Central memory CD8-positive, alpha-beta T cell (primary cell): ENCODE results near the gene ANAPC13.
A peak's percentile ranks its signal among the peaks of the same experiment; 100 is the strongest.

ENCODE experiments used
- ATAC-seq: fragments of 150-1000 bp; cut with Tn5 transposase; replicated peaks from 2 replicates; pipeline ENCODE4 v1.10.0; 2022; ENCODE audit warnings: mild to moderate bottlenecking, moderate FRiP score, moderate number of reproducible peaks; ENCODE audit not compliant: poor library complexity, severe bottlenecking; ENCODE audit errors: extremely low read depth
- DNase-seq, 2 donors: peaks; one replicate each; pipeline ENCODE4 v3.0.0; 2021; ENCODE audit warnings: low spot score in 2 of 2
- H3K27ac Mint-ChIP-seq: one replicate; pipeline ENCODE4 v1.8.0; 2022; ENCODE audit warnings: low read depth, mild to moderate bottlenecking, moderate library complexity, mixed read lengths
- H3K27me3 Mint-ChIP-seq: one replicate; pipeline ENCODE4 v1.8.0; 2022; ENCODE audit warnings: mixed read lengths
- H3K36me3 Mint-ChIP-seq: one replicate; pipeline ENCODE4 v1.8.0; 2022; ENCODE audit warnings: mild to moderate bottlenecking, moderate library complexity, mixed read lengths; ENCODE audit not compliant: insufficient read depth
- H3K4me1 Mint-ChIP-seq: one replicate; pipeline ENCODE4 v1.8.0; 2022; ENCODE audit warnings: mixed read lengths
- H3K4me3 Mint-ChIP-seq: one replicate; pipeline ENCODE4 v1.8.0; 2022; ENCODE audit warnings: mild to moderate bottlenecking, moderate library complexity, mixed read lengths
- H3K9me3 Mint-ChIP-seq: one replicate; pipeline ENCODE4 v1.8.0; 2022; ENCODE audit warnings: mixed read lengths

Gene ANAPC13

GRCh38 chr3:134504132-134504531 is 18.3 kb upstream of the ANAPC13 start:
- no peak for ATAC-seq
- Mint-ChIP-seq H3K27ac (no peak overlapping the region), H3K36me3 (peaks cover 18% of the 10 kb centered on the region), H3K9me3 (peaks cover 14% of the 10 kb centered on the region), H3K4me1 (peaks cover 48% of the 10 kb centered on the region), H3K27me3 (no peaks in the 10 kb centered on the region), H3K4me3 (no peak overlapping the region)
- no peak for DNase-seq

GRCh38 chr3:134503266-134503665 is 17.5 kb upstream of the ANAPC13 start:
- DNase-seq: no peak
- Mint-ChIP-seq H3K27ac (no peak overlapping the region), H3K9me3 (peaks cover 14% of the 10 kb centered on the region), H3K36me3 (peaks cover 17% of the 10 kb centered on the region), H3K4me3 (no peak overlapping the region), H3K4me1 (peaks cover 57% of the 10 kb centered on the region), H3K27me3 (no peaks in the 10 kb centered on the region)
- no peak for ATAC-seq

GRCh38 chr3:134496471-134497071 is 10.8 kb upstream of the ANAPC13 start:
- Mint-ChIP-seq H3K36me3 (peaks cover 13% of the 10 kb centered on the region), H3K4me3 (no peak overlapping the region), H3K27ac (no peak overlapping the region), H3K27me3 (no peaks in the 10 kb centered on the region), H3K4me1 (peaks cover 66% of the 10 kb centered on the region), H3K9me3 (no peaks in the 10 kb centered on the region)
- ATAC-seq (no peak), DNase-seq (no peak)

DNA sequence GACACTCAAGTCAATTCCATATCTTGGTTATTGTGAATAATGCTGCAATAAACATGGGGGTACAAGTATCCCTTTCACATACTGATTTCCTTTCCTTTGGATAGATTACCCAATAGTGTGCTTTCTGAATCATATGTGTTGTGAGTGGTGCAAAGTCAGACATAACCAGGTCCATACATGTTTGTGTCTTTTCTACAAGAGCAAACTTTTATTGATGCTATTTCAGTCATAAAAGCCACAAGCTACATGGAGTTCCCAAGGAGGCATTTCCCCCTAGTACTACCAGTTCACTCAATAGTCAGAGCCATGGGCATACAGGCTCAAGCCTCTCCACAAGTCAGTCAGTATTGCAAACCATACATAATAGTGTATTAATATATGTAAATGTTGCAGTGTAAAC is 10.2 kb upstream of the ANAPC13 start:
- H3K27ac Mint-ChIP-seq: no peak overlapping the region
- DNase-seq (no peak), ATAC-seq (no peak)
- H3K4me3 Mint-ChIP-seq: no peak overlapping the region
- H3K36me3 Mint-ChIP-seq: peaks cover 13% of the 10 kb centered on the region
- H3K4me1 Mint-ChIP-seq: peaks cover 63% of the 10 kb centered on the region
- no peaks in the 10 kb centered on the region for H3K9me3 Mint-ChIP-seq
- H3K27me3 Mint-ChIP-seq: no peaks in the 10 kb centered on the region

DNA sequence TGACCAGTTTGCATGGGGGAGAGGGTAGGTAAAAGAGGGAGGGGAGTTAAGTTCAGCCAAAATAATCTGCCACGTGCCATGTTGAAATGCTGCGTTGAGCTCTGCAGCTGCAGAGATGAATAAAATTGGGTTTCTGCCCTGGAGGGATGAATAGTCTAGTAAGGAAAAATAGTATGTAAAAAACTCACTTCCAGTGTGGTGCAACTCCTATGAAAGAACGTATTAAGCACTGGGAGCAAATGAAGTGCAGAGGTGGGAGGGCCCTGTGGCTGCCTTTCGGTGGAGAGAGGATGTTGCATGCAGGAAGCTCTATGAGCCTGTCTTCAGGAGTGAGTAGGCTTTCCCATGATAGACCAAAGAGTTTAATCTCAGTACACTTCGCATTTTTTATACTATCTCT is 8.7 kb upstream of the ANAPC13 start:
- H3K9me3 Mint-ChIP-seq: no peaks in the 10 kb centered on the region
- H3K4me3 Mint-ChIP-seq: no peak overlapping the region
- H3K4me1 Mint-ChIP-seq: peaks cover 61% of the 10 kb centered on the region
- peaks cover 13% of the 10 kb centered on the region for H3K36me3 Mint-ChIP-seq
- ATAC-seq: no peak
- no peak overlapping the region for H3K27ac Mint-ChIP-seq
- no peaks in the 10 kb centered on the region for H3K27me3 Mint-ChIP-seq
- DNase-seq: no peak

GRCh38 chr3:134487406-134487805 is 1.6 kb upstream of the ANAPC13 start:
- no peaks in the 10 kb centered on the region for H3K27me3 Mint-ChIP-seq
- ATAC-seq (no peak), DNase-seq (no peak)
- H3K36me3 Mint-ChIP-seq: peaks cover 23% of the 10 kb centered on the region
- peak overlapping the region; percentile 57 for H3K4me3 Mint-ChIP-seq
- H3K4me1 Mint-ChIP-seq: peaks cover 44% of the 10 kb centered on the region
- H3K9me3 Mint-ChIP-seq: no peaks in the 10 kb centered on the region
- peak overlapping the region; percentile 98 for H3K27ac Mint-ChIP-seq

DNA sequence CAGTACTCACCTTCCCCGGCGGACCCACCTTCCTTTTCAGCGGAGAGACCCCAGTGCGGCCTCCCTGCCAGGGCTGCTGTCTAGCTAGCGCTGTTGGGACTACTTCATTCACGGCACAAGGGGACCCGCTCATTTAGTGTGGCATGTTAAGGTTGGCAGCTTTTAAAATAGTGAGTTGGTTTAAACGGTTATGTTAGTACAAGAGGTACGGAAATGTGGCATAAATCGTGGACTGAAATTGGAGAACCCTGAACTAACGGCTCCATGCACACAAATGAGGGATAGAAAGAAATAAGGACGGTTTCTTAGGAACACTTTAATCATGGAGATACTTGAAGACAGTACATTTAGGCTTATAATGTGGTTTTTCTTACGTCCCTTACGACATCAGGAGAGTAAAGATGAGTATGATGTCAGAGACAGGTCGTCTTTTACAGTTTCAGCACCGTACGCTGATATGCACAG is 824 bp upstream of the ANAPC13 start:
- Mint-ChIP-seq H3K27ac (peak overlapping the region; percentile 98), H3K4me1 (peaks cover 44% of the 10 kb centered on the region), H3K4me3 (peak overlapping the region; percentile 91), H3K27me3 (no peaks in the 10 kb centered on the region), H3K9me3 (no peaks in the 10 kb centered on the region), H3K36me3 (peaks cover 24% of the 10 kb centered on the region)
- DNase-seq: no peak
- peak; percentile 29 for ATAC-seq

- DNase-seq: peak in 1 of 2 donors; percentile 87
These were observed 589 bp downstream of the ANAPC13 start for GRCh38 chr3:134485075-134485717.

GRCh38 chr3:134483195-134483900 is 2.4 kb downstream of the ANAPC13 start:
- Mint-ChIP-seq H3K36me3 (peaks cover 31% of the 10 kb centered on the region), H3K27ac (peak overlapping the region; percentile 62), H3K27me3 (no peaks in the 10 kb centered on the region), H3K9me3 (no peaks in the 10 kb centered on the region), H3K4me3 (peak overlapping the region; percentile 91), H3K4me1 (peaks cover 38% of the 10 kb centered on the region)
- no peak for ATAC-seq
- DNase-seq: no peak

More at GRCh38 chr3:134485075-134485717, 589 bp downstream of the ANAPC13 start:
- Mint-ChIP-seq H3K4me3 (peak overlapping the region; percentile 91), H3K9me3 (no peaks in the 10 kb centered on the region), H3K4me1 (peaks cover 38% of the 10 kb centered on the region), H3K27me3 (no peaks in the 10 kb centered on the region), H3K36me3 (peaks cover 29% of the 10 kb centered on the region), H3K27ac (peak overlapping the region; percentile 98)
- ATAC-seq: no peak

- ATAC-seq: no peak
- H3K27ac Mint-ChIP-seq: no peak overlapping the region
- peaks cover 33% of the 10 kb centered on the region for H3K4me1 Mint-ChIP-seq
- no peaks in the 10 kb centered on the region for H3K27me3 Mint-ChIP-seq
- no peaks in the 10 kb centered on the region for H3K9me3 Mint-ChIP-seq
- H3K36me3 Mint-ChIP-seq: peaks cover 36% of the 10 kb centered on the region
- no peak overlapping the region for H3K4me3 Mint-ChIP-seq
- DNase-seq: no peak
These were observed 3.2 kb downstream of the ANAPC13 start for GRCh38 chr3:134482622-134483021.

GRCh38 chr3:134481166-134481565 is 4.6 kb downstream of the ANAPC13 start:
- H3K27ac Mint-ChIP-seq: peak overlapping the region; percentile 24
- no peak overlapping the region for H3K4me3 Mint-ChIP-seq
- no peak for ATAC-seq
- no peak for DNase-seq
- no peaks in the 10 kb centered on the region for H3K27me3 Mint-ChIP-seq
- no peaks in the 10 kb centered on the region for H3K9me3 Mint-ChIP-seq
- H3K4me1 Mint-ChIP-seq: peaks cover 20% of the 10 kb centered on the region
- peaks cover 45% of the 10 kb centered on the region for H3K36me3 Mint-ChIP-seq

DNA sequence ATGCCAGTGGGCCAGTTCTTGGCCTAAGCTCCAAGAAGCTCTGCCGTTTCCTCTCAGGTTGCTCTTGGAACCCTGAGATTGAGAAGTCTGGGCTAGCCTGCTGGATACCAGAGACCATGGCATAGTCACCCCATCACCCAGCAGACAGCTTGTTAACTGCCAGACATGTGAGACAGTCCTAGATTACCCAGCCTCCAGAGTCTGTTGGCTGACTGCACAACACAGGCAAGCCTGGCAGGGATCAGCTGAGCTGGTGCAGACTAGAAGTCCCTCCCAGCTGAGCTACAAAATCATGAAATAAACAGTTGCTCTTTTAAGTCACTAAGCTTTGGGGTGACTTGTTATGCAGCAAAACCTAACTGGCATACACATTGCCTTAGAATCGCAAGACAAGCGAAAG is 5.2 kb downstream of the ANAPC13 start:
- no peak overlapping the region for H3K4me3 Mint-ChIP-seq
- no peaks in the 10 kb centered on the region for H3K27me3 Mint-ChIP-seq
- DNase-seq (no peak), ATAC-seq (no peak)
- H3K4me1 Mint-ChIP-seq: peaks cover 20% of the 10 kb centered on the region
- H3K36me3 Mint-ChIP-seq: peaks cover 44% of the 10 kb centered on the region
- H3K9me3 Mint-ChIP-seq: no peaks in the 10 kb centered on the region
- H3K27ac Mint-ChIP-seq: no peak overlapping the region

- Mint-ChIP-seq H3K27ac (no peak overlapping the region), H3K9me3 (no peaks in the 10 kb centered on the region), H3K4me3 (no peak overlapping the region), H3K4me1 (peaks cover 2% of the 10 kb centered on the region), H3K27me3 (no peaks in the 10 kb centered on the region), H3K36me3 (peaks cover 33% of the 10 kb centered on the region)
- DNase-seq (no peak), ATAC-seq (no peak)
These were observed 7.8 kb downstream of the ANAPC13 start for GRCh38 chr3:134477938-134478337.
